GM20000 (cell line): ENCODE measurements around the gene PPM1D.
A peak's percentile ranks its signal among the peaks of the same experiment; 100 is the strongest.
"Not testable (repeated sequence)": the region's sequence is repeated elsewhere in the genome, so short reads cannot be mapped to it uniquely, and the experiment has no call there.

ENCODE experiments used
- DNase-seq: peaks from one replicate; pipeline ENCODE4 v3.0.0; 2012; ENCODE audit warnings: low spot score
- TF ChIP-seq, protein P1 (sequence below): IDR thresholded peaks from 2 replicates; pipeline ENCODE4 v1.5.1; 2012; ENCODE audit warnings: mild to moderate bottlenecking, control low read depth; ENCODE audit errors: extremely low read depth, missing control alignments

PPM1D gene

GRCh38 chr17:60599620-60600489, at the start of gene PPM1D:
Gene PPM1D, plus strand, starts transcription at chr17:60600193. Its CDS starts 222 bp downstream, at chr17:60600415.
- DNase-seq = peak; percentile 99
- TF ChIP-seq, protein P1, sequence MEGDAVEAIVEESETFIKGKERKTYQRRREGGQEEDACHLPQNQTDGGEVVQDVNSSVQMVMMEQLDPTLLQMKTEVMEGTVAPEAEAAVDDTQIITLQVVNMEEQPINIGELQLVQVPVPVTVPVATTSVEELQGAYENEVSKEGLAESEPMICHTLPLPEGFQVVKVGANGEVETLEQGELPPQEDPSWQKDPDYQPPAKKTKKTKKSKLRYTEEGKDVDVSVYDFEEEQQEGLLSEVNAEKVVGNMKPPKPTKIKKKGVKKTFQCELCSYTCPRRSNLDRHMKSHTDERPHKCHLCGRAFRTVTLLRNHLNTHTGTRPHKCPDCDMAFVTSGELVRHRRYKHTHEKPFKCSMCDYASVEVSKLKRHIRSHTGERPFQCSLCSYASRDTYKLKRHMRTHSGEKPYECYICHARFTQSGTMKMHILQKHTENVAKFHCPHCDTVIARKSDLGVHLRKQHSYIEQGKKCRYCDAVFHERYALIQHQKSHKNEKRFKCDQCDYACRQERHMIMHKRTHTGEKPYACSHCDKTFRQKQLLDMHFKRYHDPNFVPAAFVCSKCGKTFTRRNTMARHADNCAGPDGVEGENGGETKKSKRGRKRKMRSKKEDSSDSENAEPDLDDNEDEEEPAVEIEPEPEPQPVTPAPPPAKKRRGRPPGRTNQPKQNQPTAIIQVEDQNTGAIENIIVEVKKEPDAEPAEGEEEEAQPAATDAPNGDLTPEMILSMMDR = no peak

GRCh38 chr17:60552255-60552654, 47.7 kb upstream of the PPM1D start:
- not testable (repeated sequence) for DNase-seq

GRCh38 chr17:60554377-60554788, 45.6 kb upstream of the PPM1D start:
- no peak for DNase-seq
- TF ChIP-seq, protein P1 = no peak

DNA sequence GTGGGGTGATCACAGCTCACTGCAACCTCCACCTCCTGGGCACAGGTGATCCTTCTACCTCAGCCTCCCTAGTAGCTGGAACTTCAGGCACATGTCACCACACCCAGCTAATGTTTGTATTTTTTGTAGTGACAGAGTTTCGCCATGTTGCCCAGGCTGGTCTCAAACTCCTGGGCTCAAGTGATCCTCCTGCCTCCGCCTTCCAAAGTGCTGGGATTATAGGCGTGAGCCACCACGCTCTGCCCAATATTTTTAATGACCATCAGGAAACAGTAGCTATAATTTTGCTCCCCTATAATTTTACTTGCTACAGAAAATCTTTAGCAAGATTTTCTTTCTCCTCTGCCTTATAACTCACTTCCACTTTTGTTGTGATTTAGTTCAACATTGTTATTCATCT, 44.2 kb upstream of the PPM1D start:
- DNase-seq = no peak
- TF ChIP-seq, protein P1 = no peak

DNA sequence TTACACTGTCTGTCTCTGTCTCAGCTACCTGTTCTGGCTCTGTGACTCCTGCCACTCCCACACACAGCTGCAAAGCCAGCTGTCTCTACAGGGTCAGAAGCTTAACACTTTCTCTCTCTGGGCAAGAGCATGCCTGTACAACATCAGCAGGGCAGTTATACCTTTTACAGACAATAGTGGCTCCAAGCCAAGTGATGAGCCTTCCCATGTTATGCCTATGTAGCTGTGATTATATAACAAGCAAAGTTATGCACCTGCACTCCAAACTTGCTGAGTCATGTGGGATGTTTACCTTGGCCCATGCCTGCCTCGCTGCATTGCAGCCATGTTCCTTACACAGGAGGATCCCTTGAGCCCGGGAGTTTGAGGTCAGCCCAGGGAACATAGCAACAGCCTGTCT, 42.2 kb upstream of the PPM1D start:
- TF ChIP-seq, protein P1 = no peak
- DNase-seq = no peak

GRCh38 chr17:60559659-60559994, 40.4 kb upstream of the PPM1D start:
- TF ChIP-seq, protein P1 = no peak
- no peak for DNase-seq

DNA sequence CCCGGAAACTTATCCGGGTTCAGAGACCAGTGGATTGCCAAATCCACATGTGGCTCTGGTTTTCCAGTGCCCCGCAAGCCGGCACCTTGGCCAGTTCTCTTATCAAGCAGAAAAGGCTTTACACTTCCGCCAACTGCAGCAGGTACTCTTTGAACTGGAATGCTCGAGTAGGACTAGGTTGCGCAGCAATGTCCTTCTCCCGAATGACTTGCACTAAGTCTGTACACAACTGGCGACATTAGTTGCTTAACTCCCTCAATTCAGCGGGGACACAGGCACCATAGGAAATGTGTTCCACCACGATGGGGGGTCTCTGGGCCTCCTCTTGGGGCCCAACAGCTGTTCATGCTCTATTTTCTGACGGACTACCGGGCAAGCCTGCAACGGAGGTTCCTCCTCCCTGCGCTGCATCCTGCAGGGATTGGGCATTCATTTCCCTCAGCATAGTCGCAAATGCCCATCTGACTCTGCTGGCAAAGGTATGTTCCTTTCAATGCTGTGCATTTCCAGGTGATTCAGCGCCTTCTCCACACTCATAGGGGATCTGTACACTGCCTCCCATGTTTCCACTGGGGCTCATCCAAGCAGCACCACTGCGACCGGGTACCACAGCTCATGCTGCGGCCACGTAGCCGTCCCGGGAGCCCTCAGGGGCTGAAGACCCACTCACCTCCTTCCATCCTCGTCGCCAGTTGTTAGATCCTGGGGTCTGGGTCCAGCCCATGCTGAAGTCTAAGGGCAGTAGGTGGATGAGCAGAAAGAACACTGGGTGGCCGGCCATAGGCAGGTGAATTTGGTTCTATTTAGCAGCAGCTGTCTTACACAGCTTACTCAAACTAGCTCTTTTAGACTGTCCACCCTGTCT, 39.8 kb upstream of the PPM1D start:
- DNase-seq = no peak
- TF ChIP-seq, protein P1 = no peak
